GM20000 (cell line): ENCODE results near the gene GABRQ.
"Not testable (repeated sequence)": the region's sequence is repeated elsewhere in the genome, so short reads cannot be mapped to it uniquely, and the experiment has no call there.

Experiments used
- DNase-seq: peaks from one replicate; pipeline ENCODE4 v3.0.0; 2012; ENCODE audit warnings: low spot score
- TF ChIP-seq, protein P1 (sequence below): IDR thresholded peaks from 2 replicates; pipeline ENCODE4 v1.5.1; 2012; ENCODE audit warnings: mild to moderate bottlenecking, control low read depth; ENCODE audit errors: extremely low read depth, missing control alignments

Gene GABRQ

GRCh38 chrX:152658302-152658701, 20.6 kb downstream of the GABRQ start:
- TF ChIP-seq, protein P1, sequence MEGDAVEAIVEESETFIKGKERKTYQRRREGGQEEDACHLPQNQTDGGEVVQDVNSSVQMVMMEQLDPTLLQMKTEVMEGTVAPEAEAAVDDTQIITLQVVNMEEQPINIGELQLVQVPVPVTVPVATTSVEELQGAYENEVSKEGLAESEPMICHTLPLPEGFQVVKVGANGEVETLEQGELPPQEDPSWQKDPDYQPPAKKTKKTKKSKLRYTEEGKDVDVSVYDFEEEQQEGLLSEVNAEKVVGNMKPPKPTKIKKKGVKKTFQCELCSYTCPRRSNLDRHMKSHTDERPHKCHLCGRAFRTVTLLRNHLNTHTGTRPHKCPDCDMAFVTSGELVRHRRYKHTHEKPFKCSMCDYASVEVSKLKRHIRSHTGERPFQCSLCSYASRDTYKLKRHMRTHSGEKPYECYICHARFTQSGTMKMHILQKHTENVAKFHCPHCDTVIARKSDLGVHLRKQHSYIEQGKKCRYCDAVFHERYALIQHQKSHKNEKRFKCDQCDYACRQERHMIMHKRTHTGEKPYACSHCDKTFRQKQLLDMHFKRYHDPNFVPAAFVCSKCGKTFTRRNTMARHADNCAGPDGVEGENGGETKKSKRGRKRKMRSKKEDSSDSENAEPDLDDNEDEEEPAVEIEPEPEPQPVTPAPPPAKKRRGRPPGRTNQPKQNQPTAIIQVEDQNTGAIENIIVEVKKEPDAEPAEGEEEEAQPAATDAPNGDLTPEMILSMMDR, result peak; percentile 5
- DNase-seq, result no peak

DNA sequence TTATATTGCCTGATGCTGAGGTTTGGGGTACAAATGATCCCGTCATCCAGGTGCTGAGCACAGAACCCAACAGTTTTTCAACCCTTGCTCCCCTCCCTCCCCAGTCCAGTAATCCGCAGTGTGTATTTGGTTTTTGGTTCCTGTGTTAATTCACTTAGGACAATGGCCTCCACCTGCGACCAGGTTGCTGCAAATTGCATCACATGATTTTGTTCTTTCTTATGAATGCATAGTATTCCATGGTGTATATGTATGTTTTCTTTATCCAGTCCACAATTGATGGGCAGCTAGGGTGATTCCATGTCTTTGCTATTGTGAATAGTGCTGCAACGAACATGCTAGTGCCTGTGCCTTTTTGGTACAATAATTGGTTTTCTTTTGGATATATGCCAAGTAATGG, 25.4 kb downstream of the GABRQ start:
- TF ChIP-seq, protein P1, result no peak
- no peak for DNase-seq

DNA sequence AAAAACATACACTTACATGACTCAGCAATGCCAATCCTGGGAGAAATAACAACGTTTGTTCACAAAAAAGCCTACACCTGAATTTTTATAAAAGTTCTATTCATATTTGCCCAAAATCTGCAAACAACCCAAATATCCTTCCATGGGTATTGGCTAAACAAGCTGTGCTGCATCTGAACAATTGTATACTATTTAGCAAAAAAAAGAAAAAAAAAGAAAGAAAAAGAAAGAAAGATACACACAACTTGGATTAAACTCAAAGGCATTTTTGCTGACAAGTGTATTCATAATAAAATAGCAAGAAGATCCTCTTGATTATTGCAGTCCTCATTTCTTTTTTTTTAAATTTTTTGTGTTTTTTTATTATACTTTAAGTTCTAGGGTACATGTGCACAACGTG, 36.4 kb downstream of the GABRQ start:
- TF ChIP-seq, protein P1, result no peak
- no peak for DNase-seq

- not testable (repeated sequence) for DNase-seq
These were observed 37.0 kb downstream of the GABRQ start for GRCh38 chrX:152674652-152675051.

DNA sequence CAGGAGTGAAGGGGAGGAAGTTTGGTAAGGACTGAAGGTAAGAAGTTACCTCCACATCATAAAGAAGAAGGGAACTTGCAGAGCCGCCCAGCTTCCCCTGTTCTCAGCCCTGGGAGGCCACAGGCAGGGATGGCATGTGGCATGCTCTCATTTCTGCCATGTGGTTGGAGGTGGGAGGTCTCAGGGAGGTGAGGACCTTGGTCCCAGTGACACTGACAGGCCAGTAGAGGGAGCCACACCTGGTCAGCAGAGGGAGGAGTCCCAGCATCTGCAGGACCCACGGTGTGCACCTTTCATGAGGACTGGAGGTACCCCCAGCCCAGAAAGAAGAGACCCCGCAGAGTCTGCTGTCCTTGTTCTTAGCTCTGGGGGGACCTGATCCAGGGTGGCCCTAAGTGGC, 43.3 kb downstream of the GABRQ start:
- DNase-seq, result not testable (repeated sequence)

DNA sequence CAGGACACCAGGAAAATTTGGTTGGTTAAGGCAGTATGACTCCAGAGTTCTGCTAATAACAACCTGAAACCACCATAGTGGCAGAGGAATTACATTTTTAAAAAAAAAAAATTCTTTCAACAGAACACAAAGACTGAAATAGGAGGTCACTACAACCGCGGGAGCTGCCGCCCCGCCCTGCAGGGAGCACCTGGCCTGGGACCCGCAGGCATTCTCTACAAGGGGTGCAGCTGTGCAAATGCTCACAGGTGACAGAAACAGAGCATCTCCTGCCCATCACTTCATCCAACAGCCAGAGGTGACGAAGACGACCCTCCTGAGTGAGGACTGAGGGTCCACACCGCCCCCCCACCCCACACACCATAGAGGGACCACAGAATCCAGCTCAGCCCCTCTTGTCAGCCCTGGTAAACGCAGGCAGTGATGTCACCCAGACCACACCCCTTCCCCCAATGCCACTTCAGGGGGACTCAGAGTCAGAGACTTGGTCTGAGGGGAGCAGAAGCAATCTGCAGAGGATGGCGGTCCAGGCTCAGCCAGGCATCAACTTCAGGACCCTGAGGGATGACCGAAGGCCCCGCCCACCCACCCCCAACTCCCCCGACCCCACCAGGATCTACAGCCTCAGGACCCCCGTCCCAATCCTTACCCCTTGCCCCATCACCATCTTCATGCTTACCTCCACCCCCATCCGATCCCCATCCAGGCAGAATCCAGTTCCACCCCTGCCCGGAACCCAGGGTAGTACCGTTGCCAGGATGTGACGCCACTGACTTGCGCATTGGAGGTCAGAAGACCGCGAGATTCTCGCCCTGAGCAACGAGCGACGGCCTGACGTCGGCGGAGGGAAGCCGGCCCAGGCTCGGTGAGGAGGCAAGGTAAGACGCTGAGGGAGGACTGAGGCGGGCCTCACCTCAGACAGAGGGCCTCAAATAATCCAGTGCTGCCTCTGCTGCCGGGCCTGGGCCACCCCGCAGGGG, 60.5 kb downstream of the GABRQ start, which contains the start of gene MAGEA3:
TSS of gene MAGEA3 (plus strand) at position 843 of the 980 bp plus-strand sequence. CDS start 2,039 bp downstream, outside the sequence.
- DNase-seq, result not testable (repeated sequence)

DNA sequence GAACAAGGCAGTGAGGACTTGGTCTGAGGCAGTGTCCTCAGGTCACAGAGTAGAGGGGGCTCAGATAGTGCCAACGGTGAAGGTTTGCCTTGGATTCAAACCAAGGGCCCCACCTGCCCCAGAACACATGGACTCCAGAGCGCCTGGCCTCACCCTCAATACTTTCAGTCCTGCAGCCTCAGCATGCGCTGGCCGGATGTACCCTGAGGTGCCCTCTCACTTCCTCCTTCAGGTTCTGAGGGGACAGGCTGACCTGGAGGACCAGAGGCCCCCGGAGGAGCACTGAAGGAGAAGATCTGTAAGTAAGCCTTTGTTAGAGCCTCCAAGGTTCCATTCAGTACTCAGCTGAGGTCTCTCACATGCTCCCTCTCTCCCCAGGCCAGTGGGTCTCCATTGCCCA, 62.7 kb downstream of the GABRQ start:
- DNase-seq, result not testable (repeated sequence)

GRCh38 chrX:152706500-152706899, 68.8 kb downstream of the GABRQ start:
- DNase-seq, result not testable (repeated sequence)
